AG09319 (cell line): ENCODE results near the gene TSPAN4.

Experiments
- DNase-seq: peaks from one replicate; pipeline ENCODE4 v3.0.0-alpha.2; 2010; ENCODE audit warnings: low read depth; ENCODE audit errors: extremely low read depth
- TF ChIP-seq, protein P1 (sequence below): IDR thresholded peaks from 2 replicates; pipeline ENCODE4 v1.5.1; 2011; ENCODE audit warnings: low read depth, mild to moderate bottlenecking, inconsistent platforms, low read length, moderate library complexity

The TSPAN4 gene

DNA sequence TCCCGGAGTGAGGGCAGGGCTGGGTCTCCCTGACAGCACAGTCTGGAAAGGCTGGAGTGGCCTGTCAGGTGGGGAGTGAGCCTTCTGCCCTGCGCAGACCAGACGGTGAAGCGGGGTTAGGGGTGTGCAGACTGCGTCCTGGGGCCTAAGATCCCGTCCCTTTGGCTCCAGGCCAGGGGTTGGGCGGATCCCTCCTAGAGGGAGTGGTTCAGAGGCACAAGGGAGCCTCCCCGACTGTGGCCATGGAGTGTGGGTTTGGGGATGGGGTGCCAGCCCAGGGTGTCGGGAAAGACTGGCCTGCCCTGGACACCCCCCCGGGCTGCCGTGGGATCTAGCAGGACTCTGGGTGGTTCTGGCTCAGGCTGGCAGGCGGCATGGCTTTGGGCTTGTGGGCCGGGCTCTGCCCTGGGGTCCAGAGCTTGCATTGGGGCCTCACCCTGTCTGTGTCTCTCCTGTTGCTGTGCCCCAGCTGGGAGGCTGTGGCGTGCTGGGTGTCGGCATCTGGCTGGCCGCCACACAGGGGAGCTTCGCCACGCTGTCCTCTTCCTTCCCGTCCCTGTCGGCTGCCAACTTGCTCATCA, 19.5 kb downstream of the TSPAN4 start:
- TF ChIP-seq, protein P1, sequence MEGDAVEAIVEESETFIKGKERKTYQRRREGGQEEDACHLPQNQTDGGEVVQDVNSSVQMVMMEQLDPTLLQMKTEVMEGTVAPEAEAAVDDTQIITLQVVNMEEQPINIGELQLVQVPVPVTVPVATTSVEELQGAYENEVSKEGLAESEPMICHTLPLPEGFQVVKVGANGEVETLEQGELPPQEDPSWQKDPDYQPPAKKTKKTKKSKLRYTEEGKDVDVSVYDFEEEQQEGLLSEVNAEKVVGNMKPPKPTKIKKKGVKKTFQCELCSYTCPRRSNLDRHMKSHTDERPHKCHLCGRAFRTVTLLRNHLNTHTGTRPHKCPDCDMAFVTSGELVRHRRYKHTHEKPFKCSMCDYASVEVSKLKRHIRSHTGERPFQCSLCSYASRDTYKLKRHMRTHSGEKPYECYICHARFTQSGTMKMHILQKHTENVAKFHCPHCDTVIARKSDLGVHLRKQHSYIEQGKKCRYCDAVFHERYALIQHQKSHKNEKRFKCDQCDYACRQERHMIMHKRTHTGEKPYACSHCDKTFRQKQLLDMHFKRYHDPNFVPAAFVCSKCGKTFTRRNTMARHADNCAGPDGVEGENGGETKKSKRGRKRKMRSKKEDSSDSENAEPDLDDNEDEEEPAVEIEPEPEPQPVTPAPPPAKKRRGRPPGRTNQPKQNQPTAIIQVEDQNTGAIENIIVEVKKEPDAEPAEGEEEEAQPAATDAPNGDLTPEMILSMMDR, result no peak
- DNase-seq, result no peak

DNA sequence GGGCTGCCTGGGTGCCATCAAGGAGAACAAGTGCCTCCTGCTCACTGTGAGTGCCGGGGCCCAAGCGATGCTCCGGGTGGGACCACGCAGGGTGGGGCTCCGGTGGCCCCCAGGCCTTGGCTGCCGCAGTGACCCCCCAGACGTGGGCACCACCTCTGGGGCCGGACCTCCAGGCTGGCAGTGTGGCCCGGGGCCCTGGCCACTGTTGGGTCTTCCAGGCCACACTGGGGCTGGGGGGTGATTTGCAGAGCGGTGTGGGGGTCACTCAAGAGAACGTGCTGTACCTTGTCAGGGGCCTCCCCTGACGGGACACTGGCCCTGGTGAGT, 20.0 kb downstream of the TSPAN4 start:
- TF ChIP-seq, protein P1, result no peak
- no peak for DNase-seq

DNA sequence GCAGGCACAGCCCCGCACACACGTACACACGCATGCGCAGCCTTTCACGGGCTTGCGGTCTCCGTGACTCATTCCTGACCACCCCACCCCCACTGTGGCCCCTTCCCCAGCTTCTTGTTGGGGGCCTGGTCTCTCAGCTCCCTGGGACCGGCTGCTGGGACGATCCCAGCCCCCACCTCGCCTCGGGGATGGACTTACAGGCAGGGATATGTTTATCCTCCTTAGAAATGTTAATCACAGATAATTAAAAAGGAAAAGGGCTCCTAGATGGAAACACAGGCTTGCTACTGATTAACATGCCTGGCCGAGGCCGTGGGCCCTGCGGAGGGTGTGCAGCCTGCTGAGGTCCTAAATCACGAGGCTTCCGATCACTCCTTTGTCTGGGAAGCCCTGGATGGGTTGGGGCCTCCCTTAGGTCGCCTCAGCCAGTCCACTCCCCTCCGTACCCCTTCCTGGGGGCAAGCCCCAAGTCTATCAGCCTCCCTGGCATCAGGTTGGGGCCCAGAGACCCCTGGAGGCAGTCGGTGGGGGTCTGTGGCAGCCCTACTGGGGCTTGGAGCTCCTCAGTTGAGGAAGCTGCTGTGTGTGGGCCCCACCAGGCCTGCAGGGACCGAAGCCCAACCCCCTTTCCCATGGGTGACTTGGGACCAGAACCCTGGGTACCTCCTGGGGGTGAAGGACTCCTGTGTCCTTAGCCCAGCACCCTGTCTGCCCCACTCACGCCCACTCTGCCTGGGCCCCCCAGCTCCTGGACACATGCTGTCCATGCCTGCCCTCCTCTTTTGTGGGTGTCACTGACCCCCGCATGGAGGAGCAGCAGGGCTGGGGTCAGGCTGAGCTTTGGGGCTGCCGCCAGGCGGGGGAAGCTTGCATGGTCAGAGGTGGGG, 20.6 kb downstream of the TSPAN4 start:
- DNase-seq, result no peak
- TF ChIP-seq, protein P1, result no peak

DNA sequence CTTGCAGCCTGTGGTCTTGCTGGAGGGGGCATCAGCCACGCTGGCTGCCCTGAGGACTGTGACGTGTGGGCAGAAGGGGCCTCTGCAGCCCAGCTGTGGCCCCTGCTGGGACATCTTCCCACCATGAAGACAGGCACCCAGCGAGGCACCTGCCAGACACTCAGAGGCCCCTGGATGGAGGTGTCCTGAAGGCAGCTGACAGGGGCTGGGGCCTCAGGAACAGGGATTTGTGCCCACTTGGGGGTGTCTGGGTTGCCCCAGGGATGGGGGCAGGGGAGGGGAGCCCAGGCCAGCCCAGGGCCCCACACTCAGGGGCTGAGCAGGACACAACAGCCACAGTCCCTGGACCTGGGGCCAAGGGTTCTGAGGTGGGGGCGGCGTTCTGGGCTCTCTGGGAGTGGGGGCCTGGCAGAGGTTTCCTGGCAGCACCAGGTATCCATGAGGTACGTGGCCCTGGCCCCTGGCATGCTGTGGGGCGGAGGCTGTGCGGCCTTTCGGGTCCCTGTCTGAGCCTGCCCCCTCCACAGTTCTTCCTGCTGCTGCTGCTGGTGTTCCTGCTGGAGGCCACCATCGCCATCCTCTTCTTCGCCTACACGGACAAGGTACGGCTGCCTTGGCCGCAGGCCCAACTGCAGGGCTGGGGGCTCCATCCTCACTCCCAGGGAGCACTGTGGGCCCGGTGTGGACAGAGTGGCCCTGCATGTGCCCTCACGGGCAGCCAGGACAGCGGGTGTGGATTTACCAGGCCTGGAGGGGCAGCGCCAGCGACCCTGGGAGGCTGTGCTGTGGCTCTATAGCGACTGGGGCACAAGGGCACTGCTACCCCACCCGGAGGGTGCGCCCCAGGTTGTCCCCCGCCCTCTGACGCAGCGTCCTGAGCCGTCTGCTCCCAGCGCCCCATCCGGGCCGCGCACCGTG, 21.5 kb downstream of the TSPAN4 start:
- TF ChIP-seq, protein P1, result no peak
- DNase-seq, result no peak

DNA sequence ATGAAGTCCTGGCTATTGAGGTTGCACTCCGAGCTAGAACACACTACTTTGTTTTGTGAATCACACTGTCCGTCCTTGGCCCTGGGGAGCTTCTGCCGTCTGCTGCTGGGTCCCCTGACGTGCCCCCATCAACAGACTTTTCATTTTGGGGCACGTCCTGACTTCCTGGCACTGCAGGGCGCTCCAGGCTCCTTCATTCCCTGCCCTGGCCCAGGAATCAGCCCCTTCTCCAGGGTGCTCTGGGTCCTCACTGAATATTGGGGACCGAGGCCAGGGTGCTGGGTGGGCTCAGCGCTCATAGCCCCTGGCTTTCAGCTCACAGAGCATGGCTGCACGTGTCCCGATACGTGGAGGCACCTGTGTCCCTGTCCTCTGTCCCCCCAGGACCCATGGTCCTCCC, 22.2 kb downstream of the TSPAN4 start:
- no peak for DNase-seq
- TF ChIP-seq, protein P1, result no peak

DNA sequence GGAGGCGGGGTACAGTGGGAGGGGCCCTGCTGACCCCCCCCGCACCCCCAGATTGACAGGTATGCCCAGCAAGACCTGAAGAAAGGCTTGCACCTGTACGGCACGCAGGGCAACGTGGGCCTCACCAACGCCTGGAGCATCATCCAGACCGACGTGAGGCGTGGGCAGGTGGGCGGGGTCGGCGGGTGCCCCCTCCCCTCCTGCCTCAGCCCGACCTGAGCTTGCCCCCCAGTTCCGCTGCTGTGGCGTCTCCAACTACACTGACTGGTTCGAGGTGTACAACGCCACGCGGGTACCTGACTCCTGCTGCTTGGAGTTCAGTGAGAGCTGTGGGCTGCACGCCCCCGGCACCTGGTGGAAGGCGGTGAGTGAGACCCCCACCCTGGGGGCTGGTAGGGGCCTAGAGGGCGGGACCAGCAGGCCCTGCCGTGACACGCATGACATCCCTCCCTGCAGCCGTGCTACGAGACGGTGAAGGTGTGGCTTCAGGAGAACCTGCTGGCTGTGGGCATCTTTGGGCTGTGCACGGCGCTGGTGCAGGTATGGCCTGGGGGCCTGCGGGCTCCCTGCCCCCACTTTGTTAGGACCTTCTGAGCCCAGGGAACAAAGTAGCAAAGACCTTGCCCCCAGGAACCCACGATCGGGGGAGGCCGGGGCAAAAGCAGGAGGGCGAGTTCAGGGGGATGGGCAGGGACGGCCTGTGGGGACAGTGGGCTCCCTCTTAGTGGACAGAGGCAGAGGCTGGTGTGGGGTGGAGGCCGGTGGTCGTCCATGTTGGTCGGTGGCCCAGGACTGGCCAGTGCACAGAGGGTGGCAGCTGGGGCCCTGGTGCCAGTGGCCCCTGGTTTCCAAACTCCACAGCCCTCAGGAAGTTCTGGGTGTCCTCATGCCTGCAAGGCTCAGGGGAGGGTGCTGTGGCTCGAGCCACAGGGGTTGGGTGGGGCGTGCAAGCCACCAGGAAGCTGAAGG, 23.1 kb downstream of the TSPAN4 start:
- DNase-seq, result no peak
- TF ChIP-seq, protein P1, result no peak
